Activated CD4-positive, CD25-positive, alpha-beta regulatory T cell treated with anti-CD3 and anti-CD28 coated beads, Interleukin-2, amount 50 U/mL, for 16 hours (primary cell): ENCODE results near the gene NDUFS8.

Experiments
- DNase-seq: peaks from one replicate; pipeline ENCODE4 v3.0.0-alpha.2; 2020; ENCODE audit warnings: low read depth, low spot score

The NDUFS8 gene

DNA sequence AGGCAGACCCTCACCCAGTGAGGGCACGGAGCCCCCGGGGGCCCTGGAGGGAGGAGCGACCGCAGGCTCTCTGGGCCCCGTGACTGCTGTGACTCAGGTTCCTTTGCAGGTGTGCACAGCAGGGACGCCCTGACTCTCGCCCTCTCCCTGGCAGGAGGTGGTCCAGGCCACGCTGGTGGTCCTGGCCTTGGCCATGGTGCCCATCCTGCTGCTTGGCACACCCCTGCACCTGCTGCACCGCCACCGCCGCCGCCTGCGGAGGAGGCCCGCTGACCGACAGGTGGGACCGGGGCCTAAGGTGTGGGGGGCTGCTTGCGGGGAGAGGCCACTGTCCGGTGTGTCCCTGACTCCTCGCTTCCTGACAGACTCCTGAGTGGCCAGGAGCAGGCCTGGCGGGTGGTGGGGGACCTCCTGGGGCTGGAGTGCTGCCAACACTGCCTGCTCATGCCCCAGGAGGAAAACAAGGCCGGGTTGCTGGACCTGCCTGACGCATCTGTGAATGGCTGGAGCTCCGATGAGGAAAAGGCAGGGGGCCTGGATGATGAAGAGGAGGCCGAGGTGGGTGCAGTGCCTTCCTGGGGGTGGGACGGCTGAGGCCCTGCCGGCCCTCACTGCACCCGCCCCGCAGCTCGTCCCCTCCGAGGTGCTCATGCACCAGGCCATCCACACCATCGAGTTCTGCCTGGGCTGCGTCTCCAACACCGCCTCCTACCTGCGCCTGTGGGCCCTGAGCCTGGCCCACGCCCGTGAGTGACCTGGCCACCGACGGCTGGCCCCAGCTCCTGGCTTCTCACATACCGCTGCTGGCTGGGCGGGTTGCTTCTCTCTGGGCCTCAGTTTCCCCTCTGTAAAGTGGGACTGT, 19.3 kb downstream of the NDUFS8 start:
- no peak for DNase-seq

DNA sequence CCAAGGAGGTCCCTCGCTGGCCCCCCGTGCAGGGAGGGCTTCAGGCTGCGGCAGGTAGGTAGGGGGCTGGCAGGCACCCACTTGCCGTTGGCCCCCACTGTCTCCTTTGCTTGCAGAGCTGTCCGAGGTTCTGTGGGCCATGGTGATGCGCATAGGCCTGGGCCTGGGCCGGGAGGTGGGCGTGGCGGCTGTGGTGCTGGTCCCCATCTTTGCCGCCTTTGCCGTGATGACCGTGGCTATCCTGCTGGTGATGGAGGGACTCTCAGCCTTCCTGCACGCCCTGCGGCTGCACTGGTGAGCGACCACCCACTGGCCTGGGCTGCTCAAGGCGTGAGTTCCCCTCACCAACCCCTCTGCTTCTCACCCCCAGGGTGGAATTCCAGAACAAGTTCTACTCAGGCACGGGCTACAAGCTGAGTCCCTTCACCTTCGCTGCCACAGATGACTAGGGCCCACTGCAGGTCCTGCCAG, 19.9 kb downstream of the NDUFS8 start:
- DNase-seq, result no peak

DNA sequence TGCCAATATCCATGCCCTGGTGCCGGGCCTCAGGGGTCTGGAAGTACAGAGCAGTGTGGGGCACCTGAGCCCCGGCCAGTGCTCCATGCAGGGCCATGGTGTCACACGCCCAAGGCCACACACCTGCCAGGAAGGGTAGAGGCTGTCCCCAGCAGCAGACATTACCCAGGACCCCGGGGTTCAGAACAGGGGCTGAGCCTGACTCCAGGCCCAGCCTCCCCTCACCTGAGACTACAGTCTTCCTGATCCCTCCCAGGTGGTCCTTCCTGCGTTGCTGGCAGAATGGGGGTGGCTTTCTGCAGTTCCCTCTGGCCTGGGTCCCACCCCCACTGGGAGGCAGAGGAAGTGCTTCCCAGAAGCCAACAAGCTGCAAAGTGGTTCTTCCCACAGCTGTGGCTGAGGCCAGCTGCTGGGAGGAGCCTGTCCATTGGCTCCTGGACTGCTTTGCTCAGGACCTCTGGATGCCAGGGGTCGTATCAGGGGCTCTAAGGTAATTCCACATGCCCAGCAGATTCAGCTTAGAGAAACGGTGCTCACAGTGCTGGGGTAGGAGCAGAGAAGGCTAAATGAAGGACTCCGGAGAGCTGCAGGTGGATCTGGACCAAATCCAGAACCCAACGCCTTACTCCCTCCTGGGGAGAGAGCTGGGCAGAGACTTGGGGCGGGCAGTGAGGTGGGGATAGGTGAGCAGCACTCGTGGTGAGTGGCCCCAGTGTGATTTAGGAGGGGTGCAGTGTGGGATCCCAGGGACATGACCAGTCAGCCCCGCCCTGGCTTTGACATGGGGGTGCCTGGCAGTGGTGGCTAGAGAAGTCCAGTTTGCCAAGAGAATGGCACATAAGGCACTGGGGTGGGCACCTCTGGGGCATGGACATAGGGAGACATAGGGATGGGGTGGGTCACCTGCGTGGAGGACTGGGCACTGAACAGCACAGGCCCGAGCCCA, 21.0 kb downstream of the NDUFS8 start:
- no peak for DNase-seq

DNA sequence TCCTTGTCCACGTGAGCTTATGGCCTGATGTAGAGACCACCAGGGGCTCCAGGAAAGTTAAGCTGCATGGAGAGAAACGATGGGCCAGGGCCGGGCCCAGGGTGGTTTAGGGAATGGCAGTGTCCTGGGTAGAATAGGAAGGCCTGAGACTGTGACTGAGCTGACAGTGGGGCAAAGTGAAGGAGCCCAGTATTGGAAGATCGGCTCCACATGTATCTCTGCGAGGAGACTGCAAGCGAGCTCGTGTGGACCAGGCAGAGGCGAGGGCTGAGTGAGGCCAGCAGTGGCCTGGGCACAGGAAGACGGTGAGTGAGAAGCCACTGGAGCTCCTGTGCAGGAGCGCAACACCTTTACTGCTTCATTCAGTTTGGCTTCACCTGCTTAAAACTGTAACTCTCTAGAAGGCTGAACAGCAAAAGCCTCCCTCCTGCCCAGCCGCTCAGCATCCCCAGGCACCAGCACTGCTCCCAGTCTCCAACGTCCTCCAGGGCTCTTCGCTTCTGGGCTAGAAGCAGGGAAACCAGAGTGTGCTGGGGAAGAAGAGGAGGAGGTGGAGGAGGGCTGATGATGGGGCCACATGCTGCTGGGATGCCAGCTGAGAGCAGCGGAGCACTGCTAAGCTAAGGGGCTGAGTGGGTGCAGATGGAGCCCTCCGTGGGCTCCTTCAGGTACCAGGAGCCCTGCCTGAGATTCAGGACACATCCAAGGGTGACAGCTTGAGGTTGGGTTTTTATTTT, 21.8 kb downstream of the NDUFS8 start:
- DNase-seq, result no peak

DNA sequence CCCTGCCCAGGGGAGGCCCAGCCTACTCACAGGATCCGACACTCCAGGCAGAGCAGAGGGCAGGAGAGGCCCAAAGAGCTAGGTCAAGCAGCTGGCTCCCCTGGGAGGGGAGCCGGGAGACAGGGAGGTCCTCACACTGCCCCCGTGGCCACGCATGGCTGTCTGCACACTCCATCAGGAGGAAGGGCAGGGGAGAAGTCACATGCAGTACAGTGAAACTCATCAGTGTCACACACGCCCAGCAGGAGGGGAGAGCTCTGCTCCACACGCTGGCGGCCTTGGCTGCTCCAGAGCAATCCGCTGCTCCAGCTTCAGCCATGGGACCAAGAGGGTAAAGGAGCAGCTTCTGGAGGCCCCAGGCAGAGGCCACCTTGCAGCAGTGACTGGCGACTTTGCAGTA, 22.6 kb downstream of the NDUFS8 start:
- DNase-seq, result no peak

DNA sequence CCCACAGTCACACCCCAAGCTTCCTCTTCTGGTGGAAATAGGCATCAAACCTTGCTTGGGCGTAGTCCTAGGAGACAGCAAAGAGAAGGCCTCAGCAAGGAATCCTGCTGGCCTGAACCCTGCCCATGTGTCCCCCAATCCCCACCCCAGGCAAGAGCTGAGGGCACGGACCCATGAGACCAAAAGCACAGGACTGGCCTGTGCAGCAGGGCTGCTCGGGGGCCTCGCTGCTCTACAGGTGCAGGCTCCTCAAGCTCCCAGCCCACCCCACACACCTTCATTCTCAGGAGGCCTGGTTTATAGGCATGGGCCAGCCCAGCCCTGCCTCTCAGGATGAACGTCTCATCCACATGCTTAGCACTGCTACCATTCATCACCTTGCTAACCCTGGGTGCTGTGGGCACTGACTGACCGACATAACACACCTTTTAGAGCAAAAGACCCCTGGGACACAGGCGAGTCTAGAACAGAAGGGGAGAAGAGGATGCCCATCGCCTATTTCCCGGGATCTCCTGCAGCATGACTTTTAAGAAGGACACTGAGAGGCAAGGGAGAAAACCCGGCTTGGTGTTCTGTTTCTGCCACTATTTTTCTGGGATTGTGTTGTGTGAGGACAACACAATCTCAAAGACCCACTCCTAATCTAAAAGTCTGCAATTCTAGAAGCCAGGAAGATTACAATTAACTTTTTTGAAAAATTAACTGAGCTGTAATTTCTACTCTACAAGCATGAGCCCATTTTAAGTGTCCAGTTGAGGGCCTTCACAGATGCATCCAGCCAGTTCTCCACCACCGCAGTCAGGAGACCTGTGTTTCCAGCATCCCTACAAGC, 23.7 kb downstream of the NDUFS8 start:
- DNase-seq, result no peak

DNA sequence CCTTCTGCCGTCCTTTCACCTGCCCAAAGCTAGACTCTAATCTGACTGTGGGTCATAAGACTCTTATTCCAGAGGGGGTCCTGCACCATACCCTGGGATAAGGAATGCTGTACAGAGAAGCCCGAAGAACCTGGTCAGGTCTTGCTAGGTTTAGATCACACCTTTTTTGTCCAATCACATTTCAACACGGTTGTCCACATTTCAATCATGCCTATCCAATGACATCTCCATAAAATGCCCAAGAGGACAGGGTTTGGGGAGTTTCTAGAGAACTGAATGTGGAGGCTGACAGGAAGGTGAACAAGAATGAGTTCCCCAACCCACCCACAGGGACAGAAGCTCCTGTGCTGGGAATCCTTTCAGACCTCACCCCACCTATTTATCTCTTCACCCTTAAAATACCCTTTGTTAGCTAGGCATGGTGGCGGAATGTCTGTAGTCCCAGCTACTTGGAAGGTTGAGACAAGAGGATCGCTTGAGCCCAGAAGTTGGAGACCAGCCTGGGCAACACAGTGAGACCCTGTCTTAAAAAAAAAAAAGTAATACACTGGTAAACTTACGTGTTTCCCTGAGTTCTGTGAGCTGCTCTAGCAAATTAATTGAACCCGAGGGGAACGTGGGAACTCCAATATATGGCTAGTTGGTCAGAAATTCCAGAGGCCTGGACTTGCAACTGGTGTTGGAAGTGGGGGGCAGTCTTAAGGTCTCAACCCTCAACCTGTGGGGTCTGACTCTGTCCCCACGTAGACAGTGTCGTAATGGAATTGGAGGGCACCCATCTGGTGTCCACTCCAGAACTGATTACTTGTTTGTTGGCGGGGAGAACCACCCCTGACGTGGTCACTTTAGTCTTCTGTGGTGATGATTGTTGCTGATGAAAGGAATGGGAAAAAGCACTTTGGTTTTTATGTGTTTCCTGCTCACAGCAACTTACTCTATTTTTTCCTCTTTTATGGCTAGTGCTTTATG, 26.1 kb downstream of the NDUFS8 start:
- DNase-seq, result no peak

DNA sequence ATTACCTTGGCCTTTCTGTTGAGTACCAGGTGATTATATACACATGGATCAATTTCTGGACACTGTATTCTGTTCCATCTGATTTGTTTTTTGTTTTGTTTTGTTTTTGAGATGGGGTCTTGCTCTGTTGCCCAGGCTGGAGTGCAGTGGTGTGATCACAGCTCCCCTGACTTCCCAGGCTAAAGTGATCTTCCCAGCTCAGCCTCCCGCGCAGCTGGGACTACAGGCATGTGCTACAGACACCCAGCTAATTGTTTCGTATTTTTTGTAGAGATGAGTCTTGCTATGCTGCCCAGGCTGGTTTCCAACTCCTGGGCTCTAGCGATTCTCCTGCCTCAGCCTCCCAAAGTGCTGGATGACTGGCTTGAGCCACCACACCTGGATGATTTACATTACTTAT, 27.3 kb downstream of the NDUFS8 start:
- no peak for DNase-seq

DNA sequence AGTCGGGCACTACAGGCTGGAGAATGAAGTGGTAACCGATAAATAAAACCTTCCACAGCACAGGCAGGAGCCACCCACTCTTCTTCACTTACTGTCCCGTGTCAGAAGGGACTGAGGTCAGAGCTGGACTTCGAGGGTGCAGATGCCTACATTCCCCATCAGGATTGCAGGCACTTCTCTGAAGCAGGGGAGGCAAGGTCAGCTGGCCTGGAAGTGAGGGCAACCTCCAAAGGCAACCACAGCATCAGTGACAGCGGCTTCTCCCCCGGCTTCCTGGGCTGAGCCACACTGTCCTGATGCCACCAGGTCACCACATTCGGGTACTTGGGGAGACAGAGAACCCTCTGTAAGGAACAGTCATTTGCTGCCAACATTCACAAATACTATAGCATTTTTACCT, 31.0 kb downstream of the NDUFS8 start:
- DNase-seq, result no peak

DNA sequence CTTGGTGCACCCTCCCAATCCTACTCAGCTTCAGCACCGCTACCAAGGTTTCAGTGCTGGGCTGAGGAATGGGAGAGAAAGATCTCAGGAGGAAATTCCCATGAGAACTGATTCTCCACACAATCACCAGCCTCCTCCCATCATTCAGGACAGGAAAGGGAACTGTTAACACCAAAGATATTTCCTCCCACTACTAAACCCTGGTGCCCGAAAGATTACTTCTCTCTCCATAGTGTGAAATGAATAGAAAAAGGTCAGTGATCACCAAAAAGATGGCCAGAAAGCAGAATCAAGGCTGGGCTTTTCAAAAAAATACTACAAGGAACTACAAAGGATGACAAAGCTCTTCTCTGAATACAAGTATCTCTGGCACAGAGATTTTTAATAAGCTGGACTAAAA, 34.4 kb downstream of the NDUFS8 start:
- DNase-seq, result no peak

DNA sequence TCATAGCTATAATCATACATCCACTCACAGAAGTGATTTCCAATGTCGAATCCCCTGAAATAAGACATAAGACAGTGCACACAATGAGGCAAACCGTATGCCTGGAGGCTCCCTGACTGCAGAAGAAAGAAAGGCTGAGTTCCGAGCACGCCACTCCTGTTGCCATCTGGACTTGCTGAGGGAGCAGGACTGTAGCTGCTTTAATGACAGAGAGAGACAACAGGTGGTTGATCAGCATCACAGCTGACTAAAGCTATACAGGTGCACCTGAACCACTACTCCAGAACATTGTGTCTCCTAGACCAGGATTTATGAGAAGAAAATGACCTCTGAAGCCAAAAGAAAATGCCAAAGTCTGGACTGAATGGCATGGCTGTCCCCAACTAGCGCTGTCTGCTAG, 35.4 kb downstream of the NDUFS8 start:
- DNase-seq, result no peak

DNA sequence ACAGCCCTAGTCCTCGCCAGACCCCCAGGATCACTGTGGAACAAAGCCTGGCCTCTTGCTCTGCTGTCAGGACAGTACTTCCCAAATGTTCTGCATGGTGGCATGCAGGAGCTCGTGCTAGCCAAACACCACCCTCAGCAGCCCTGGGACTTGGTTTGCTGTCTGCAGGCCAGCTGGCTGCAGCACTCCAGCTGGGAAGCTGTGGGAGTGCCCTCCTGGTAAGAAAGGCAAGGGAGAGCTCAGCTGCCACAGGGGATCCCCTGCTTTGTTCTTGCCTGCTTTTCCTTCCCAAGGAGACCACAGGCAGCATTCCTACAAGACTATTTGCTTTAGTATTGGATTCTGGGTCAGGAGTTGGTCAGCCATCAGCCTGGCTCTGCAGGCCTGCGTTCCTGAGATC, 36.3 kb downstream of the NDUFS8 start:
- no peak for DNase-seq

DNA sequence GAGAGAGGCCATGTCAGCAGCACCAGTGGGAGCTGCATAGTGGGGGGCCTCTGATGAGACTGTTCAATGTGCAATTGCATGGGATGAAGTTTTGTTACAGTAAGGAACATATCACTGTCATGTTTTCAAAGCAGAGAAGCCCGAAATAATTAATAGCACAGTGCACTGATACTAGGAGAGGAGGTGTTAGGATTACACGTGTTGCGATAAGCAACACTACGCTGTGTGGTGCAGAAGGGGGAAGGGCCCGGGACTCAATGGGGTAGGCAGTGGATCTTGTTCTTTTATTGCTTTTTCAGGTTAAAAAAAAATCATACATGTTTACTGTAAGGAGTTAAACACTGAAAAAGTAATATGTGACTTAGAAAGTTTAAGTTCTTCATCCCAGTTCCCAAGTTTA, 37.5 kb downstream of the NDUFS8 start:
- no peak for DNase-seq

DNA sequence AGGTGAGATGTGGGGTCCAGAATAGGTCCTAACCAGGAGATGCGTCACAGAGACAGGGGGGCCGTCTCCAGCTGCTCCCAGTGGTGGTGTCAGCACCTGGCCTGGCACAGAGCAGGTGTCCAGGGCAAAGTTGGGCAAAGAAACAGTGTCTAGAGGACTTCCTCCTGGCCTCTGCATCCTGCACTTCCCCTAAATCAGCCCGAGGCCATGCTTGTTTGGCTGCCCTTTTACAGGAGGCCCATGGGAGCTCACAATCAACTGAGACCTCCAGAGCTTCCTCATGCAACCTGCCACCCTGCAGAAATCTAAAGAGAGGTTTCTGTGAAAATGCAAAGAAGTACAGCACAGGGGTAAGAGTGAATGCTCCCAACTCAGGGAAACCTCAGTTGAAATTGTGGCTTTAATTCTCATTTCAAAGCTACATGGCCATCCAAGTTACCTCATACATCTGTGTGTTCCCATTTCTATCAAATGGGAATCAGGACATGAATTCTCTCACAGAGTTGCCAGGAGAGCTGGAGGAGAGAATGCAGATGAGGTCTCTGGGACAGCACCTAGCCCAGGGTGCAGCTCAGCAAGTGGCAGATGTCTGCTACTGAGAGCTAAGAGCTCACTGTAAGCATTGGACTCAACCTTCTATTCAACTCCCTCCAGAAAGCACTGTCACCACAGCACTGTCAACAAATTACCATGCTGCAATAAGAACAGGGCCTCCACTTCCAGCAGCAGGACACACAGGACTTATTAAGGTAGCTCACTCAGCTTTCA, 41.0 kb downstream of the NDUFS8 start:
- DNase-seq, result no peak

DNA sequence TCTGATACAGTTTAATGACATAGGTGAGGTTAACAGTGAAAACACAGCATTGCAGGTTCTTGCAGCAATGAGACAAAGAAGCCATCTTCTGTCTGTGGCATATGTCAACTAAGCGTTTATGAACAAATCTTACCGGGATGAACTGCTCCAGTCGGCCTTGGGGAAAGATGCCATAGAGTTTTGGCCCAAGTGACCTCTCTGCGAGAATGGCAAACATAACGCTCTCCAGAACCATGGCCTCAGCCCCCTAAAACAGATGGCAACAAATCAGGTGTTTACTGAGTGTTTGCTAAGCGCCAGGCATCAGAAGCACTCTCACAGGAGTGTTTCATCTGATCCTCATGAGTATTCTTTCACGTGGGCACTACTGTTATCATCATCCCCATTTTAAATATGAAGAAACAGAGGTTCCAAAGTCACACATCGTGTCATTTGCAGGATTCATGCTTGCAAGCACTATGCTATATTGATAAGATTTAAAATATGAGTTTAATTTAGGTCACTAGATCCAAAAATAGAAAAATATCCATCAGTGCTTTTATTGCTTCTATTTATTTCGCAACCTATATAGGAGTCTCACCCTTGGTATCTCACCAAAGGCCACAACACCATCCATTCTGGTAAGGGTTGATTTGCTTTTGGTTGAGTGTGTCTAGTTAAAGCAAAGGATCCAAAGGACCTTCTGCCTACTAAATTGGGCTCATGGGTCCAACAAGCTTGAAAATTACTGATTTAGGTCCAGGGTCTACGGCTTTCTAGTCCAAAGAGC, 44.3 kb downstream of the NDUFS8 start:
- DNase-seq, result no peak

DNA sequence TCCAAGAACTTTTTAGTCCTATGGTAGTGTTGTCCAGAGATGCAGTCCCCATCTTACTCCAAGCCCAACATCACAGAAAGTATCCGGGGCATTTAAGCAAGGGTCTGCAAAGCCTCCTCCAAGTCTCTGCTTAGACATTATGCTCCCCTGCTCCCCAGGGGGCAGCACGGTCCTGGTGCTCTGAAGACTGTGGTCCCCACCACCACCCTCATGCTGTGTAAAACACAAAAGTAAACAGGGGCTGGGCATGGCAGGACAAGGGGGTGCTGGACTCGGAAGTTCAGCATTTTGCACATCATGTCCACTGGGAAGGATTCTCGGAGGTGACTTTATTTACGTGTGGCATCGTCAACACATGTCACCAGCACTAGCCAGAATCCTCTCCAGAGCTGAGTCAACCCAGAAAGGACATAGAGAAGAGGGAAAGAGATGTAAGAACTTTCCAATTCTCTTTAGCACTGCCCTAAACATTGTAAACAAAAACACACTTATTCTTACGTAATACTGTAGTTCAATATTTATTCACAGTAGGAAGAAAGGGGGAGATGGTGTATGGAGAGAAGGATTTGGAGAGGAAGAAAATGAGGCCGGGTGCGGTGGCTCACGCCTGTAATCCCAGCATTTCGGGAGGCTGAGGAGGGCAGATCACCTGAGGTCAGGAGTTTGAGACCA, 46.0 kb downstream of the NDUFS8 start:
- no peak for DNase-seq
